Spleen (tissue), 11 donors: ENCODE measurements around the gene LRRC72. TPM values are rescaled to one million over a fixed set of nuclear protein-coding genes. Genes with fewer than 3 reads are reported as not detected.
"Not testable (repeated sequence)": the region's sequence is repeated elsewhere in the genome, so short reads cannot be mapped to it uniquely, and the experiment has no call there.

Experiments used
- DNase-seq: peaks from one replicate; pipeline ENCODE4 v3.0.0-alpha.2; 2020
- H3K27ac ChIP-seq, 8 donors: fragments of 200-600 bp; sonication (generic) in 7 of 8; 1 replicate in 4 of 8; 2 replicates in 4 of 8; pipeline versions ENCODE4 v1.5.0 to v1.8.0; 2016 to 2021; ENCODE audit warnings: inconsistent platforms in 4 of 8, mild to moderate bottlenecking in 4 of 8, moderate library complexity in 1 of 8
- H3K27me3 ChIP-seq, 7 donors: fragments of 200-600 bp; sonication (generic) in 6 of 7; replicated peaks in 1 of 7; 1 replicate in 4 of 7; 2 replicates in 3 of 7; pipeline versions ENCODE4 v1.5.0 to v1.8.0; 2016 to 2021; ENCODE audit warnings: inconsistent platforms in 3 of 7, mild to moderate bottlenecking in 1 of 7
- H3K36me3 ChIP-seq, 6 donors: fragments of 200-600 bp; sonication (generic) in 5 of 6; 1 replicate in 4 of 6; 2 replicates in 2 of 6; pipeline versions ENCODE4 v1.5.0 to v1.8.0; 2016 to 2021; ENCODE audit warnings: inconsistent platforms in 2 of 6
- H3K4me1 ChIP-seq, 6 donors: fragments of 200-600 bp; sonication (generic) in 5 of 6; 1 replicate in 3 of 6; 2 replicates in 3 of 6; pipeline versions ENCODE4 v1.5.0 to v1.8.0; 2016 to 2021; ENCODE audit warnings: inconsistent platforms in 3 of 6
- H3K4me3 ChIP-seq, 8 donors: fragments of 200-600 bp; sonication (generic) in 7 of 8; 1 replicate in 4 of 8; 2 replicates in 4 of 8; pipeline versions ENCODE4 v1.5.0 to v1.8.0; 2016 to 2021; ENCODE audit warnings: inconsistent platforms in 4 of 8, mild to moderate bottlenecking in 4 of 8, moderate library complexity in 2 of 8
- H3K9me3 ChIP-seq, 8 donors: fragments of 200-600 bp; sonication (generic) in 7 of 8; 1 replicate in 4 of 8; 2 replicates in 4 of 8; pipeline versions ENCODE4 v1.5.0 to v1.8.0; 2016 to 2021; ENCODE audit warnings: inconsistent platforms in 4 of 8
- CTCF ChIP-seq, 11 experiments: fragments of 200-600 bp in 7 of 11; fragments of 450-650 bp in 4 of 11; sonication (generic) in 4 of 11; IDR thresholded peaks in 8 of 11; conservative IDR thresholded peaks in 3 of 11; 1 replicate in 7 of 11; 2 replicates in 4 of 11; pipeline versions ENCODE4 v1.4.0 to v1.8.0; 2016 to 2021; ENCODE audit warnings: antibody characterized with exemption in 11 of 11, inconsistent platforms in 4 of 11, mild to moderate bottlenecking in 1 of 11
- POLR2A ChIP-seq, 3 donors: fragments of 450-650 bp; IDR thresholded peaks; one replicate each; pipeline ENCODE4 v1.5.1; 2017; ENCODE audit warnings: antibody characterized with exemption in 3 of 3, mild to moderate bottlenecking in 1 of 3
- POLR2AphosphoS5 ChIP-seq, 3 donors: sonication (generic); formaldehyde crosslinking; IDR thresholded peaks; one replicate each; pipeline ENCODE4 v1.5.1; 2017; ENCODE audit warnings: antibody characterized with exemption in 3 of 3
- WGBS, 5 donors: extraction: QIAGEN DNeasy Blood & Tissue Kit in 3 of 5; methylation state at CpG; one replicate each; pipeline versions ENCODE4 v1.1.5 to v1.1.7; 2013 to 2018; 5-methylcytosine and 5-hydroxymethylcytosine counted together
- intact Hi-C: fragments of 100-400 bp; cut with DNase I; formaldehyde crosslinking; loops from one replicate; pipeline ENCODE4 v1.15.0; 2023; ENCODE audit warnings: low total_unique reads
- polyA plus RNA-seq, 3 donors: library from polyadenylated mRNA; stranded (reverse); fragments of 200-250 nt; gene quantifications; one replicate each; pipeline ENCODE4 v1.2.1, GENCODE V29; 2013
- total RNA-seq, 7 donors: library from RNA; depleted of rRNA in 3 of 7; stranded (reverse); fragments of >200 nt in 3 of 7; fragmentation: NEBNext Ultra II Directional in 4 of 7; extraction: Animal tissue kit (Norgen Biotek cat#: 25700) in 4 of 7; gene quantifications; one replicate each; pipeline versions ENCODE4 v1.1.0 to v1.2.1, GENCODE V29; 2016 to 2021
- donor health status: healthy with polysubstance abuse.
- donor health status: DM: no; HTN: no; CAD: no; lungs with moderate emphysema.
- donor health status: DM: no; HTN: no; CAD: no.
- donor health status: Bipolar disorder and iron deficiency.
- donor health status: healthy.
- donor health status: DM: no; HTN: no; CAD: no.
- donor health status: DM: yes; HTN: yes; CAD: no.

LRRC72 gene
- total and polyA plus RNA-seq, 10 donors = not detected

GRCh38 chr7:16594061-16594460 is 67.4 kb downstream of the LRRC72 start:
- Histone ChIP-seq H3K4me3 (no peak overlapping the region), H3K4me1 (no peaks in the 10 kb centered on the region), H3K27ac (no peak overlapping the region), H3K27me3 (no peaks in the 10 kb centered on the region), H3K36me3 (peaks cover 0 to 21% (median under 1%) of the 10 kb centered on the region in 6 donors), H3K9me3 (no peaks in the 10 kb centered on the region)
- DNase-seq = no peak
- TF ChIP-seq CTCF (IDR thresholded peaks at IDR 0.05 in 8 of 11, conservative IDR thresholded peaks at IDR 0.05 in 3 of 11) (no peak), POLR2AphosphoS5 (IDR thresholded peaks at IDR 0.05) (no peak), POLR2A (IDR thresholded peaks at IDR 0.05) (no peak)
- intact Hi-C loops = no loop called here

- peaks cover 0 to 27% (median 6%) of the 10 kb centered on the region in 6 donors for H3K36me3 ChIP-seq
- H3K4me3 ChIP-seq = no peak overlapping the region
- 91 to 98% (median 92%) methylated on average over 1 of the region's 1 CpG for WGBS, 5 donors
Measured at GRCh38 chr7:16594676-16595075, 68.1 kb downstream of the LRRC72 start.

GRCh38 chr7:16595596-16595995 is 69.0 kb downstream of the LRRC72 start:
- H3K4me1 ChIP-seq, DNase-seq, H3K9me3 ChIP-seq, intact Hi-C loops, H3K27ac ChIP-seq, H3K4me3 ChIP-seq, H3K27me3 ChIP-seq: not testable (repeated sequence)
- H3K36me3 ChIP-seq = peaks cover 0 to 36% (median 15%) of the 10 kb centered on the region in 6 donors
- 76 to 89% (median 85%) methylated on average over 4 of the region's 4 CpGs for WGBS, 5 donors

More at GRCh38 chr7:16594676-16595075, 68.1 kb downstream of the LRRC72 start:
- intact Hi-C loops = no loop called here
- no peaks in the 10 kb centered on the region for H3K4me1 ChIP-seq
- no peak overlapping the region for H3K27ac ChIP-seq
- H3K27me3 ChIP-seq = no peaks in the 10 kb centered on the region
- no peak for DNase-seq
- H3K9me3 ChIP-seq = no peaks in the 10 kb centered on the region
- TF ChIP-seq POLR2AphosphoS5 (IDR thresholded peaks at IDR 0.05) = no peak
- no peak for TF ChIP-seq CTCF (IDR thresholded peaks at IDR 0.05 in 8 of 11, conservative IDR thresholded peaks at IDR 0.05 in 3 of 11)
- TF ChIP-seq POLR2A (IDR thresholded peaks at IDR 0.05) = no peak

GRCh38 chr7:16598015-16598414 is 71.4 kb downstream of the LRRC72 start:
- 70 to 84% (median 82%) methylated on average over 4 of the region's 4 CpGs for WGBS, 5 donors
- intact Hi-C loops = no loop called here
- Histone ChIP-seq H3K36me3 (peaks cover 0 to 60% (median 30%) of the 10 kb centered on the region in 6 donors), H3K4me3 (no peak overlapping the region), H3K4me1 (no peaks in the 10 kb centered on the region), H3K27me3 (no peaks in the 10 kb centered on the region), H3K27ac (no peak overlapping the region), H3K9me3 (no peaks in the 10 kb centered on the region)
- DNase-seq = no peak
- TF ChIP-seq CTCF (IDR thresholded peaks at IDR 0.05 in 8 of 11, conservative IDR thresholded peaks at IDR 0.05 in 3 of 11) (no peak), POLR2A (IDR thresholded peaks at IDR 0.05) (no peak), POLR2AphosphoS5 (IDR thresholded peaks at IDR 0.05) (no peak)

- DNase-seq = no peak
- Histone ChIP-seq H3K9me3 (no peaks in the 10 kb centered on the region), H3K4me3 (no peak overlapping the region), H3K36me3 (peaks cover 0 to 79% (median 39%) of the 10 kb centered on the region in 6 donors), H3K4me1 (no peaks in the 10 kb centered on the region), H3K27ac (no peak overlapping the region), H3K27me3 (no peaks in the 10 kb centered on the region)
- intact Hi-C loops = no loop called here
- WGBS, 5 donors = 83 to 92% (median 90%) methylated on average over 7 of the region's 7 CpGs
- TF ChIP-seq POLR2A (IDR thresholded peaks at IDR 0.05) = no peak
- no peak for TF ChIP-seq CTCF (IDR thresholded peaks at IDR 0.05 in 8 of 11, conservative IDR thresholded peaks at IDR 0.05 in 3 of 11)
- TF ChIP-seq POLR2AphosphoS5 (IDR thresholded peaks at IDR 0.05) = no peak
Measured at GRCh38 chr7:16599860-16600259, 73.2 kb downstream of the LRRC72 start.
